Measurements from ENCODE around the gene ISLR2. TPM values are rescaled to one million over a fixed set of nuclear protein-coding genes. Genes with fewer than 3 reads are reported as not detected.

The ISLR2 gene
- total RNA-seq, 1 experiment from 2014 or later = not detected

GRCh38 chr15:74127255-74127953 lies 3.0 kb upstream of the ISLR2 start:
- in situ Hi-C loops (cut with HindIII; ENCODE audit: low sequenced_read_pairs) = no loop called here
- DNase-seq (ENCODE audit: low spot score) = peak; percentile 79

- in situ Hi-C loops (cut with HindIII; ENCODE audit: low sequenced_read_pairs) = no loop called here
- no peak for DNase-seq (ENCODE audit: low spot score)
Measured at GRCh38 chr15:74127954-74128784, 2.2 kb upstream of the ISLR2 start.

- no peak for DNase-seq (ENCODE audit: low spot score)
- in situ Hi-C loops (cut with HindIII; ENCODE audit: low sequenced_read_pairs) = no loop called here
Measured at GRCh38 chr15:74128785-74129585, 1.4 kb upstream of the ISLR2 start.

GRCh38 chr15:74129586-74130154 lies 716 bp upstream of the ISLR2 start:
- in situ Hi-C loops (cut with HindIII; ENCODE audit: low sequenced_read_pairs) = no loop called here

GRCh38 chr15:74130849-74131627 lies 652 bp downstream of the ISLR2 start:
- in situ Hi-C loops (cut with HindIII; ENCODE audit: low sequenced_read_pairs) = no loop called here
- no peak for DNase-seq (ENCODE audit: low spot score)

More at GRCh38 chr15:74129586-74130154, 716 bp upstream of the ISLR2 start:
- DNase-seq (ENCODE audit: low spot score) = no peak

- no peak for DNase-seq (ENCODE audit: low spot score)
- in situ Hi-C loops (cut with HindIII; ENCODE audit: low sequenced_read_pairs) = no loop called here
Measured at GRCh38 chr15:74131628-74132413, 1.4 kb downstream of the ISLR2 start.

- in situ Hi-C loops (cut with HindIII; ENCODE audit: low sequenced_read_pairs) = no loop called here
- no peak for DNase-seq (ENCODE audit: low spot score)
Measured at GRCh38 chr15:74132681-74133651, 2.6 kb downstream of the ISLR2 start.

- in situ Hi-C loops (cut with HindIII; ENCODE audit: low sequenced_read_pairs) = no loop called here
- no peak for DNase-seq (ENCODE audit: low spot score)
Measured at GRCh38 chr15:74133694-74134386, 3.5 kb downstream of the ISLR2 start.

- in situ Hi-C loops (cut with HindIII; ENCODE audit: low sequenced_read_pairs) = no loop called here
- peak; percentile 23 for DNase-seq (ENCODE audit: low spot score)
Measured at GRCh38 chr15:74134387-74135027, 4.1 kb downstream of the ISLR2 start.

GRCh38 chr15:74135041-74135565 lies 4.7 kb downstream of the ISLR2 start:
- in situ Hi-C loops (cut with HindIII; ENCODE audit: low sequenced_read_pairs) = no loop called here
- no peak for DNase-seq (ENCODE audit: low spot score)

GRCh38 chr15:74136540-74136813 lies 6.1 kb downstream of the ISLR2 start:
- no peak for DNase-seq (ENCODE audit: low spot score)
- in situ Hi-C loops (cut with HindIII; ENCODE audit: low sequenced_read_pairs) = no loop called here

GRCh38 chr15:74136814-74137536 lies 6.6 kb downstream of the ISLR2 start:
- in situ Hi-C loops (cut with HindIII; ENCODE audit: low sequenced_read_pairs) = no loop called here
- no peak for DNase-seq (ENCODE audit: low spot score)

- in situ Hi-C loops (cut with HindIII; ENCODE audit: low sequenced_read_pairs) = no loop called here
- no peak for DNase-seq (ENCODE audit: low spot score)
Measured at GRCh38 chr15:74137537-74137894, 7.1 kb downstream of the ISLR2 start.

- in situ Hi-C loops (cut with HindIII; ENCODE audit: low sequenced_read_pairs) = no loop called here
- no peak for DNase-seq (ENCODE audit: low spot score)
Measured at GRCh38 chr15:74138642-74139041, 8.3 kb downstream of the ISLR2 start.

GRCh38 chr15:74141591-74141990 lies 11.2 kb downstream of the ISLR2 start:
- in situ Hi-C loops (cut with HindIII; ENCODE audit: low sequenced_read_pairs) = no loop called here

More at GRCh38 chr15:74141591-74141990, 11.2 kb downstream of the ISLR2 start:
- no peak for DNase-seq (ENCODE audit: low spot score)
